ENCODE data around the gene PTPN11. TPM values are rescaled to one million over a fixed set of nuclear protein-coding genes. Genes with fewer than 3 reads are reported as not detected.
A peak's percentile ranks its signal among the peaks of the same experiment; 100 is the strongest.

The PTPN11 gene
- polyA plus RNA-seq, 1 experiment = 137 TPM

- H3K27ac ChIP-seq (ENCODE audit: low read depth, low read length) = no peak overlapping the region
- ChIA-PET POLR2A (no interaction called here), CTCF (no interaction called here)
- TF ChIP-seq CTCF (IDR thresholded peaks at IDR 0.05; ENCODE audit: low read depth, low read length) = no peak
- H3K4me3 ChIP-seq (ENCODE audit: low read depth, low read length) = no peak overlapping the region
- DNase-seq (ENCODE audit: low read depth, low spot score) = no peak
- H3K27me3 ChIP-seq (ENCODE audit: control insufficient read depth, insufficient read depth, low read length) = no peaks in the 10 kb centered on the region
- H3K9me3 ChIP-seq (ENCODE audit: control insufficient read depth, insufficient read depth, low read length) = no peaks in the 10 kb centered on the region
Observed at GRCh38 chr12:112498580-112498979, 79.8 kb downstream of the PTPN11 start.

- no peak overlapping the region for H3K27ac ChIP-seq (ENCODE audit: low read depth, low read length)
- no peak for TF ChIP-seq CTCF (IDR thresholded peaks at IDR 0.05; ENCODE audit: low read depth, low read length)
- H3K27me3 ChIP-seq (ENCODE audit: control insufficient read depth, insufficient read depth, low read length) = no peaks in the 10 kb centered on the region
- CTCF ChIA-PET = no interaction called here
- POLR2A ChIA-PET = no interaction called here
- DNase-seq (ENCODE audit: low read depth, low spot score) = no peak
- no peaks in the 10 kb centered on the region; the same call in 1 of the 2 replicates for H3K9me3 ChIP-seq (ENCODE audit: control insufficient read depth, insufficient read depth, low read length)
- H3K4me3 ChIP-seq (ENCODE audit: low read depth, low read length) = no peak overlapping the region
Observed at GRCh38 chr12:112503512-112503911, 84.8 kb downstream of the PTPN11 start.

- H3K27me3 ChIP-seq (ENCODE audit: control insufficient read depth, insufficient read depth, low read length) = no peaks in the 10 kb centered on the region
- H3K27ac ChIP-seq (ENCODE audit: low read depth, low read length) = no peak overlapping the region
- CTCF ChIA-PET = interaction anchor here (0.8 kb wide), 1 partner anchor 48 kb away, joined by 3 read pairs; no protein-coding TSS in a partner anchor
- no peak overlapping the region for H3K4me3 ChIP-seq (ENCODE audit: low read depth, low read length)
- POLR2A ChIA-PET = no interaction called here
- 0 out of 2 replicates have a peak, but pooled peaks have one; percentile 13 for TF ChIP-seq CTCF (IDR thresholded peaks at IDR 0.05; ENCODE audit: low read depth, low read length)
- no peaks in the 10 kb centered on the region; the same call in 1 of the 2 replicates for H3K9me3 ChIP-seq (ENCODE audit: control insufficient read depth, insufficient read depth, low read length)
- no peak for DNase-seq (ENCODE audit: low read depth, low spot score)
Observed at GRCh38 chr12:112506513-112507166, 87.9 kb downstream of the PTPN11 start.

- H3K27me3 ChIP-seq (ENCODE audit: control insufficient read depth, insufficient read depth, low read length) = no peaks in the 10 kb centered on the region
- no peak overlapping the region for H3K27ac ChIP-seq (ENCODE audit: low read depth, low read length)
- no peaks in the 10 kb centered on the region for H3K9me3 ChIP-seq (ENCODE audit: control insufficient read depth, insufficient read depth, low read length)
- CTCF ChIA-PET = no interaction called here
- DNase-seq (ENCODE audit: low read depth, low spot score) = no peak
- POLR2A ChIA-PET = no interaction called here
- TF ChIP-seq CTCF (IDR thresholded peaks at IDR 0.05; ENCODE audit: low read depth, low read length) = no peak
- H3K4me3 ChIP-seq (ENCODE audit: low read depth, low read length) = no peak overlapping the region
Observed at GRCh38 chr12:112513471-112513870, 94.7 kb downstream of the PTPN11 start.

- H3K4me3 ChIP-seq (ENCODE audit: low read depth, low read length) = no peak overlapping the region
- no peak overlapping the region for H3K27ac ChIP-seq (ENCODE audit: low read depth, low read length)
- no peaks in the 10 kb centered on the region for H3K9me3 ChIP-seq (ENCODE audit: control insufficient read depth, insufficient read depth, low read length)
- no peaks in the 10 kb centered on the region for H3K27me3 ChIP-seq (ENCODE audit: control insufficient read depth, insufficient read depth, low read length)
- DNase-seq (ENCODE audit: low read depth, low spot score) = no peak
- ChIA-PET CTCF (no interaction called here), POLR2A (no interaction called here)
- TF ChIP-seq CTCF (IDR thresholded peaks at IDR 0.05; ENCODE audit: low read depth, low read length) = no peak
Observed at GRCh38 chr12:112514456-112514855, 95.7 kb downstream of the PTPN11 start.

Data from AG04450 (cell line).